Measurements from ENCODE around the gene SMCO4.
"Not testable (repeated sequence)": the region's sequence is repeated elsewhere in the genome, so short reads cannot be mapped to it uniquely, and the experiment has no call there.

SMCO4 gene

GRCh38 chr11:93545566-93545965 lies 2.4 kb upstream of the SMCO4 start:
- Mint-ChIP-seq H3K36me3 (ENCODE audit: low read depth) (peaks cover 7% of the 10 kb centered on the region), H3K27me3 (no peaks in the 10 kb centered on the region), H3K4me1 (ENCODE audit: low read depth) (peaks cover 31% of the 10 kb centered on the region), H3K27ac (no peak overlapping the region), H3K4me3 (no peak overlapping the region), H3K9me3 (no peaks in the 10 kb centered on the region)
- intact Hi-C loops (cut with micrococcal nuclease), result loop anchor here (10.0 kb wide), 1 partner anchor 161 kb away; no protein-coding TSS in a partner anchor

GRCh38 chr11:93542811-93543229 lies 371 bp downstream of the SMCO4 start:
- intact Hi-C loops (cut with micrococcal nuclease), result loop anchor here (1.0 to 10.0 kb wide), 6 partner anchors 19 to 308 kb away; no protein-coding TSS in a partner anchor
- peak overlapping the region; percentile 90 for H3K27ac Mint-ChIP-seq
- no peaks in the 10 kb centered on the region for H3K27me3 Mint-ChIP-seq
- H3K4me3 Mint-ChIP-seq, result peak overlapping the region; percentile 85
- peaks cover 7% of the 10 kb centered on the region for H3K36me3 Mint-ChIP-seq (ENCODE audit: low read depth)
- no peaks in the 10 kb centered on the region for H3K9me3 Mint-ChIP-seq
- peaks cover 50% of the 10 kb centered on the region for H3K4me1 Mint-ChIP-seq (ENCODE audit: low read depth)

- H3K4me1 Mint-ChIP-seq (ENCODE audit: low read depth), result peaks cover 57% of the 10 kb centered on the region
- H3K36me3 Mint-ChIP-seq (ENCODE audit: low read depth), result peaks cover 7% of the 10 kb centered on the region
- no peaks in the 10 kb centered on the region for H3K27me3 Mint-ChIP-seq
- intact Hi-C loops (cut with micrococcal nuclease), result loop anchor here (1.0 to 10.0 kb wide), 6 partner anchors 18 to 307 kb away; no protein-coding TSS in a partner anchor
- H3K4me3 Mint-ChIP-seq, result peak overlapping the region; percentile 85
- H3K9me3 Mint-ChIP-seq, result no peaks in the 10 kb centered on the region
- H3K27ac Mint-ChIP-seq, result peak overlapping the region; percentile 90
Observed at GRCh38 chr11:93541884-93542810, 1.0 kb downstream of the SMCO4 start.

GRCh38 chr11:93540896-93541553 lies 2.2 kb downstream of the SMCO4 start:
- H3K9me3 Mint-ChIP-seq, result no peaks in the 10 kb centered on the region
- peaks cover 7% of the 10 kb centered on the region for H3K36me3 Mint-ChIP-seq (ENCODE audit: low read depth)
- peaks cover 68% of the 10 kb centered on the region for H3K4me1 Mint-ChIP-seq (ENCODE audit: low read depth)
- intact Hi-C loops (cut with micrococcal nuclease), result loop anchor here (5.0 to 10.0 kb wide), 4 partner anchors 59 to 156 kb away; no protein-coding TSS in a partner anchor
- no peak overlapping the region for H3K4me3 Mint-ChIP-seq
- no peaks in the 10 kb centered on the region for H3K27me3 Mint-ChIP-seq
- peak overlapping the region; percentile 90 for H3K27ac Mint-ChIP-seq

DNA sequence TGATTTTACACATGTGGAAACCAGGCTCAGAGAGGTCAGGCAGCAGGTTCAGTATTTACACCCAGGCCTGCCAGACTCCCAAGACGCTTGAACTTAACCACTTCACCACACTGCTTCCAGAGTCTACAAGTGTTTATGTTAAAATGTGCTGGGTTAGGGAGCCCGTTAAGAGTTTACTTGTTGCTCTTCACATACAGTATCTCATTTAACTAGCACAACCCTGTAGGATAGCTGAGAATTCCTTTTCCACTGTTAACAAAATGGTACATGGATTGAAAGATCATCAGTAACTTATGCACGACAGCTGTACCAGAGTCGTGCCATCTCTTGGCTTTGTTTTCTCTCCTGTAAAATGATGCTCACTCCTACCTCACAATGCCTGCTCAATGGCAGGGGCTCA lies 2.9 kb downstream of the SMCO4 start:
- Mint-ChIP-seq H3K4me3 (no peak overlapping the region), H3K27me3 (no peaks in the 10 kb centered on the region), H3K9me3 (no peaks in the 10 kb centered on the region), H3K27ac (no peak overlapping the region), H3K36me3 (ENCODE audit: low read depth) (peaks cover 9% of the 10 kb centered on the region), H3K4me1 (ENCODE audit: low read depth) (peaks cover 74% of the 10 kb centered on the region)
- intact Hi-C loops (cut with micrococcal nuclease), result loop anchor here (5.0 to 10.0 kb wide), 4 partner anchors 58 to 156 kb away; no protein-coding TSS in a partner anchor

DNA sequence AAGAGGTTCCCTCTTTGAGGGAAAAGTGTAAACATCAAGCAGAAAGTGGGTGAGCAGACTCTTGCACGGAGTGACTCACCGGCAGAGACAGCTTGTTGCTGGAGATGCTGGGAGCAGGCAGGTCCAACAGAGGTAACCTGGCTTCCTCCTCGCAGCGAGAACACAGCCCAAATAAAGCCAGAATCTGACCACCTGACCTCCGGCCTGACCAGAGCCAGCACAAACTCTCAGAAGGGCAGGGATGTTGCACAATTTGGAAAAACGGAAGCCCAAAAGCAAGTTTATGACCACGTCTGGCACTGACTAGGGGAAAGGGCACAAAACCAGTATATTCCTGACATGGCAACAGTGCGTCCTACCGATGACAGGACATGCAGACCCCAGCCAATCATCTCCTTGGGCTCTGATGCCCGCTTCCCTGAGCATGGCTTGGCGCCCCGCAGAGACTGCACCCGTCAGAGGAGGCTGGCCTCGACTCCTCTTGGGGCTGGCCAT lies 5.4 kb downstream of the SMCO4 start:
- H3K36me3 Mint-ChIP-seq (ENCODE audit: low read depth), result peaks cover 15% of the 10 kb centered on the region

GRCh38 chr11:93537049-93537448 lies 6.1 kb downstream of the SMCO4 start:
- H3K27ac Mint-ChIP-seq, result peak overlapping the region; percentile 79
- no peaks in the 10 kb centered on the region for H3K9me3 Mint-ChIP-seq
- no peak overlapping the region for H3K4me3 Mint-ChIP-seq
- intact Hi-C loops (cut with micrococcal nuclease), result no loop called here
- peaks cover 78% of the 10 kb centered on the region for H3K4me1 Mint-ChIP-seq (ENCODE audit: low read depth)
- H3K27me3 Mint-ChIP-seq, result no peaks in the 10 kb centered on the region
- peaks cover 9% of the 10 kb centered on the region for H3K36me3 Mint-ChIP-seq (ENCODE audit: low read depth)

More for the DNA sequence above, 5.4 kb downstream of the SMCO4 start:
- Mint-ChIP-seq H3K4me3 (peak overlapping the region; percentile 58), H3K27ac (peak overlapping the region; percentile 79), H3K4me1 (ENCODE audit: low read depth) (peaks cover 77% of the 10 kb centered on the region), H3K9me3 (no peaks in the 10 kb centered on the region), H3K27me3 (no peaks in the 10 kb centered on the region)
- intact Hi-C loops (cut with micrococcal nuclease), result no loop called here

DNA sequence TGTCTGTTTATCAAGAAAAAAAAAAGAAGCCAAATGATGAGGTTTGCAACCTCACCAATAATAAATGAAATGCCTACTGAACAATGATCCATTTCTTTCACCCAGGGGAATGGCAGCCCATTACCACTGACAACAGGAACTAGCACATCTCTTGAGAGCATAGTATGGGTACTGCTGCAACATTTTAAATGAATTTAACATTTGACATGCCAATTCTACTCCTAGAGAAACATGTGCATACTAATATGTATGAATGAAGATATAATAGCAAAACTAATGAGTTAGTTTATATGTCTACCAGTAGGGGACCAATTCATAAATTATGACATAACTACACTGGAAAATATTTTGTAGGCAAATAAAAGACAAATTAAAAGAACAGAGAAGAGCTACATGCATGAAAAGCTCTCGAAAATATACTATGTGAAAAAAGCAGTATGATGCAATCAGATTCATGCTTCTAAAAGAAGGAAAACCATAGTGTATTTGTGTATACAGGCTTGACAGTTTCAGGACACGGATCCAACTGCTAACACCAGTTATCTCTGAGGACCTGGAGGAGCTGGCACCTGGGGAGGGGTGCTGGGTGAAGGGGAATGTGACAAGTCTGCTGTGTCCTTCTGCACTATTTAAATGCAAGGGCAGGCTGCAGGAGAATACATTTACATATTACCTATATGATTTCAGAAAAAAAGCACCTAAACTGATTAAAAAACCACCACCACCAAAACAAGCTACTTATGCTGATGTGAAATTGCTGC lies 6.9 kb downstream of the SMCO4 start:
- H3K27me3 Mint-ChIP-seq, result no peaks in the 10 kb centered on the region
- peaks cover 79% of the 10 kb centered on the region for H3K4me1 Mint-ChIP-seq (ENCODE audit: low read depth)
- intact Hi-C loops (cut with micrococcal nuclease), result no loop called here

GRCh38 chr11:93535578-93535977 lies 7.6 kb downstream of the SMCO4 start:
- H3K27me3 Mint-ChIP-seq; H3K9me3 Mint-ChIP-seq; H3K4me3 Mint-ChIP-seq; H3K36me3 Mint-ChIP-seq (ENCODE audit: low read depth); intact Hi-C loops (cut with micrococcal nuclease); H3K27ac Mint-ChIP-seq: not testable (repeated sequence)
- H3K4me1 Mint-ChIP-seq (ENCODE audit: low read depth), result peaks cover 79% of the 10 kb centered on the region

More for the DNA sequence above, 6.9 kb downstream of the SMCO4 start:
- peaks cover 9% of the 10 kb centered on the region for H3K36me3 Mint-ChIP-seq (ENCODE audit: low read depth)
- H3K4me3 Mint-ChIP-seq, result no peak overlapping the region
- H3K9me3 Mint-ChIP-seq, result no peaks in the 10 kb centered on the region
- no peak overlapping the region for H3K27ac Mint-ChIP-seq

DNA sequence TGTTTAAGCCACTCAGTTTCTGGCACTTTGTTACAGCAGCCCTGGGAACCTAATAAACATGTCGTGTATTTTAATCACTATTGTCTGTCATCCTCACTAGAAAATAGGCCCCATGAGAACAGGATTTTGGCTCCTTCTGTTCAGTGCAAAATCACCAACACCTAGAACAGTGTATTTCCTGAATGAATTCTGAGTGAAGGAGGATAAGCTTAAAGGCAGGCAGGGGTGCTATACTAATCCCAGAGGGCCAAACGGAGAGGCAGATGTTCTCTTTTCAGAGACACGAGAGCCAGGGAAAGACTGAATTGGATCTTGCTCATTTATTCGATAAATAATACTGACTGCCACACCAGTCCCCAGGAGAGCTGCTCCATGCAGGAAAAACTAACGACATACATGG lies 10.4 kb downstream of the SMCO4 start:
- Mint-ChIP-seq H3K4me1 (ENCODE audit: low read depth) (peaks cover 80% of the 10 kb centered on the region), H3K36me3 (ENCODE audit: low read depth) (peaks cover 9% of the 10 kb centered on the region), H3K27me3 (no peaks in the 10 kb centered on the region), H3K9me3 (no peaks in the 10 kb centered on the region), H3K4me3 (no peak overlapping the region), H3K27ac (peak overlapping the region; percentile 32)
- intact Hi-C loops (cut with micrococcal nuclease), result no loop called here

GRCh38 chr11:93532281-93532789 lies 10.9 kb downstream of the SMCO4 start:
- Mint-ChIP-seq H3K27me3 (no peaks in the 10 kb centered on the region), H3K9me3 (no peaks in the 10 kb centered on the region), H3K4me1 (ENCODE audit: low read depth) (peaks cover 76% of the 10 kb centered on the region), H3K4me3 (no peak overlapping the region), H3K36me3 (ENCODE audit: low read depth) (peaks cover 9% of the 10 kb centered on the region), H3K27ac (peak overlapping the region; percentile 32)
- intact Hi-C loops (cut with micrococcal nuclease), result no loop called here

DNA sequence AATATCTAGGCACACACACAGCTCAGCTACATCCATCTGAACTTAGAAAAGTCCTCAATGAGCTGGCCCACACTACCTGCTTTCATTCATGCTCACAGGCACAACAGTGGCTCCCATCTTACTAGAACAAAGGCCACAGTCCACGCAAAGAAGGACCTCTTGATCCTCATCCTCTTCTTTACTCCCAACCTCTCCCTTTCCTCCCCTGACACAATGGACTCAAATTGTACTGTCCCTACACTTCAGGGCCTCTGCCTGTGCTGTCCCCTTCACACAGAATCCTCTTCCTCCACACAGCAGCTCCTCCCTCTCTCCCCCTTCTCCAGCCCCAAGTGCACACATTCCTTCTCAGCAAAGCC lies 12.7 kb downstream of the SMCO4 start:
- intact Hi-C loops (cut with micrococcal nuclease), result no loop called here
- Mint-ChIP-seq H3K4me3 (no peak overlapping the region), H3K36me3 (ENCODE audit: low read depth) (peaks cover 8% of the 10 kb centered on the region), H3K27me3 (no peaks in the 10 kb centered on the region), H3K9me3 (no peaks in the 10 kb centered on the region), H3K27ac (peak overlapping the region; percentile 91), H3K4me1 (ENCODE audit: low read depth) (peaks cover 77% of the 10 kb centered on the region)
